GM21529 (cell line): ENCODE data around the gene ACOXL.
"Not testable (repeated sequence)": the region's sequence is repeated elsewhere in the genome, so short reads cannot be mapped to it uniquely, and the experiment has no call there.

Source experiments
- ATAC-seq: cut with Tn5 transposase; IDR thresholded peaks from one replicate; pipeline ENCODE4 v1.9.1; 2021; ENCODE audit not compliant: unreplicated experiment

The ACOXL gene

DNA sequence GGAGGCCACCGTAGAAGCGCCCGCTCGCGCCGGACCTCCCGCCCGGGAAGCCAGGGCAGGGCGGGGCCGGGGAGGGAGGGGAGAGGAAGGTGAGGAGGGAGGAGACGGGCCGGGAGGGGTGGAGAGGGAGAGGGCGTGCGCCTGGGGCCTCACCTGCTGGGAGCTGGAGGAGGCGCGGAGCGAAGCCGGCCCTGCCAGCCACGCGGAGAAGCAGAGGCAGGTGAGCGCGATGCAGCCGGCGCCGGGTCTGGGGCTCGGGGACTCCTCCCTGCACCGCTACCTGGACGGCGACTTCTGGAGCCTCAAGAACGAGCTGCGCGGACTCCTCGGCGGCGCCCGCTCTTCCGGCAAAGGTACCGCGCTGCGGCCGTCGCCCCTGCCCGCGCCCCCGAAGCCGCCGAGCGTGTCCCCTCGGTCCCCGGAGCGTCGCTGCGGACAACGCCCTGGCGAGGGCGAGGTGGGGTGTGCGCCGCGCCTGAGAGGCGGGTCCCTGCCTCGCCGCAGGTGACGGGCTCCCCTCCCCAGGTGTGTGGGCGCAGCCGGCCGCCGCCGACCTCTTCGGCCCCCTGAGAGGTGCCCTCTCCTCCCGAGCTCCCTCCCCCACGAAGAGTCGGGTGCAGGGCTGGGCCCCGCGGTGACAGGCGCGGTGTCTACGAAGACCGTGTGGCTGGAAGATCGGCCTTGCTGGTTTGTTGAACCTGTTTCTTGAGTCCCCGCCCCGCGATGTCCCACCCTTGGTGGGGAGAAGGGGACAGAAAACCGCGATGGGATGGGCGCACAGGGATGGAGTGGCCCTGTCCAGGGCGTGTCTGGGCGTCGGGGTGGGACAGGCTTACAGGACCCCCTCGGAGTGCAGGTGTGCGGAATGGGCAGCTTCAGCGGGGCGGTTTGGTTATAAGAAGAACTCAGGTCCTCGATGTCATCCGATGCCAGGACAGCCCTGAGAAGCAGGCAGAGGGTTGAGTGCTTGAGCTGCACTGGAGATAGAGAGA lies at the start of gene ACOXL:
TSS of gene ACOXL (plus strand) at position 152 of the 992 bp plus-strand sequence. CDS start 35,817 bp downstream, outside the sequence.
- no peak for ATAC-seq

DNA sequence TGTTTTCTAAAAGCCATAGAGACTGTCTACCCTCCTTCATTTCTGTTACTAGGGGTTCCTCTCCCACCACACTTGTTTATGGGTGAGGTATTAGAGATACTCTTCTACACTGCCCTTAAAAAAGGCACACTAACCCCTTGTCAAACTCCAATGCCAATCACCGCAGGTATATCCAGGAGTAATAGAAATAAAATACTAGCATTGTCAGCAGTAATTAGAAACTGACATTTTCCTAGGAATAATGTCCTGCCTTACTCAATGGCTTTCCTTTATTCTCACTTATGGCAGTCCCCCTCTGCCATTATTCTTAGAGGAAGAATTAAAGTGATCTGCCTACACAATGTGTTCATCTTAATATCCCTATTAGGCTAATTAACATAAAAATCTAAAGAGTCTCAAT lies 49.5 kb upstream of the ACOXL start:
- ATAC-seq: no peak

DNA sequence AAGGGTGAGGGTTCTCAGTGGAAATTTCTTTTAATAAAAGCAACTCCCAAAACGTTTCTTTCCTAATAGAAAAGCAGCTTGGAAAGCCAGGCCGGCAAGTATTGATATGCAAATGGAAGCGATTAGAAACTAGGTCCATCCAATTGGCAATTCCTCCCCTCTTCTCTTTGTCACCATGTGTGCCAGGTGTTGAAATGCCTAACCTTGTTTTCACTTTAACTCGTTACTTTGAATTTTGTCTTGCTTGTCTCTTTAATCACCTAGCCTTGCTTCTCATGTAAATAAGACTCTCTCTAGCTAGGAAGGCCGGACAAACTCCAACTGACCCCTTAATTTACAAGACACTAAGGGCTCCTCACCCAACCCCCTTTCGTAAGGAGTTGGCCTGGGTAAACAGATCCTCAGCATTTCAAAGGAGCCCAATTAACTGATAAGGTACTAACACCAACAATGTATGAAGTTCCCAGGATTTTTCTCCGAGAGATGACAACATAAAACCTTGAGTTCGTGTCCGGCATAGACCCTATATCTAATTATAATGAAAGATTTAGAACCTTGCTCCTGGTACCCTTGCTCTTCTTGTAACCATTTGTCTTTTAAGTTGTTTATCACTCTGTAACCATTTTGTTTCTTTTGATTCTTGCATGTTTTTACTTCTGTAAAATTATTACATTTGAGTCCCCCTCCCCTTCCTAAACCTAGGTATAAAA lies 44.4 kb upstream of the ACOXL start:
- not testable (repeated sequence) for ATAC-seq

DNA sequence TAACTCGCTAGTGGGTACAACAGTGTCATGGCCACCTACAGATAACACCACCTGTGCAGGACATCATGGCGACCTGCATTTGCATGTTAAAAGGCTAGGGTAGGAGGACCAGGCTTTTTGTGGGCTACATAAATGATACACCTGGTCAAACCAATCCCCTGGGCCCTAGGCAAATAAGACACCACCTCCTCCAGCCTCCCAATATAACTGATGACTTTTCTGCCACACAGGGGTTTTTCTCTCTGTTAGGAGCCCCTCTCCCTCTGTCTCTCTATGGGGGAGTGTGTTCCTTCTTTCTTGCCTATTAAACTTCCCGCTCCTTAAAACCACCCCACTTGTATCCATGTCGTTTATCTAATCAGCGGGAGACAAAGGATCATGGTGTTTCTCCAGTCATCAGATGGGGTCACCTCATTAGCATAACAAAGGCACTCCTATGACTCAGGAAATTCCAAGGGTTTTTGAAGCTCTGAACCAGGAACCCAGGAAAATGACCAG lies 43.7 kb upstream of the ACOXL start:
- no peak for ATAC-seq

DNA sequence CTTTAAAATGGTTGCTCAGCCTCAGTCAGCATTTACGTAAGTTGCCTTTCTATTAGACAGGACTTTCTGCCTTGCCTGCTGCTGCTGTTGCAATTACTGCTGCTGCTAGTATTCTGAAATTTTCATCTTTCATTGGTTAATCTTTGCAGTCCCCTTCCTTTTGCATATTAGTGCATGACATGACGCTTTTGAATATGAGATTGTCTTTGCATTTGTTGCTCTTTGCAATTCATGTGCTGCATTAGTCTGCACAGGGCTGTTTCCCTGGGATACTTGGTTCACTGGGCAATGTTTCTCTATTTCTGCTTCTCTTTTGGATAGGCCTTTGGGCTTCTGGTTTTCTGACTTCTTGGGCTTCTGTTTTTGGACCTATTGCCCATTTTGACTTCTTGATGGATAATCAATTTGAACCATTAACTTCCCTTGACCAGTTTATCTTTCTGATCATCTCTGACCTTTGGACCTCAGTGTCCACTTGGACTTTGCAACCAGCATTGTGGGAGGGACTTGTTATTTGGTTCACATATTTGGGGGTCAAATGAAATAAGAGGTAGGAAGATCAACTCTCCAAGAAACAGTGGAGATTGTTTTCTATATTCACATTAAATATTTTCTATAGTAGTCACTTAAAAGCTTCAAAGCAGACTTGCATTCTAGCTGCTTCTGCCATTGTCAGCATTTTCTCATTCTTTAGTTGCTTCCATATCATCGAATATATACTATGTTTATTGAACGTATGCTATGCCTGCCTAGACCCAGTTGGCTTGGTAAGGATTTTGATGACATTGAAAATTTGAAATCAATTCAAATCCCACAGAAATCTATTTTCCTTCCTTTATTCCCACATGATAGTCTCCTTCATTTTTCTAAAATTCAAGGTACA lies 42.0 kb upstream of the ACOXL start:
- no peak for ATAC-seq

DNA sequence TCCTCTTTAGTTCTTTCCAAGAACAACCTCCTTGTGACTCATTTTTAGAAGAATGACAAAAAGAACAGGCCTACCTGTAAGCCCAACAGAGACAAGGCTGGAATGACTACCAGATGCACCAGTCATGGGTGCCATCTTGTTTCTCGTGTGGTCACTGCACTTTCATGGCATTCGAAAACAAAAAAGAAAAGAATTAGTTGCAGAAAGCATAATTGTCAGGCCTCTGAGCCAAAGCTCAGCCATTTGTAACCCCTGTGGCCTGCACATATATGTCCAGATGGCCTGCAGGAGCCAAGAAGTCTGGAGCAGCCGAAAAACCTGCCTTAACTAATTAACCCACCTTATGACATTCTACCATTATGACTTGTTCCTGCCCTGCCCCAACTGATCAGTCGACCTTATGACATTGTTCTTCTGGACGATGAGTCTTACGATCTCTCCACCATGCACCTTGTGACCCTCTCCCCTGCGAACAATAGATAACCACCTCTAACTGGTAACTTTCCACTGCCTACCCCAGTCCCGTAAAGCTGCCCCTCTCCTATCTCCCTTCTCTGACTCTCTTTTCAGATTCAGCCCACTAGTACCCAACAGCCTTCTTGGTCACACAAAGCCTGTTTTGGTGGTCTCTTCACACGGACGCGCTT lies 40.6 kb upstream of the ACOXL start:
- no peak for ATAC-seq

DNA sequence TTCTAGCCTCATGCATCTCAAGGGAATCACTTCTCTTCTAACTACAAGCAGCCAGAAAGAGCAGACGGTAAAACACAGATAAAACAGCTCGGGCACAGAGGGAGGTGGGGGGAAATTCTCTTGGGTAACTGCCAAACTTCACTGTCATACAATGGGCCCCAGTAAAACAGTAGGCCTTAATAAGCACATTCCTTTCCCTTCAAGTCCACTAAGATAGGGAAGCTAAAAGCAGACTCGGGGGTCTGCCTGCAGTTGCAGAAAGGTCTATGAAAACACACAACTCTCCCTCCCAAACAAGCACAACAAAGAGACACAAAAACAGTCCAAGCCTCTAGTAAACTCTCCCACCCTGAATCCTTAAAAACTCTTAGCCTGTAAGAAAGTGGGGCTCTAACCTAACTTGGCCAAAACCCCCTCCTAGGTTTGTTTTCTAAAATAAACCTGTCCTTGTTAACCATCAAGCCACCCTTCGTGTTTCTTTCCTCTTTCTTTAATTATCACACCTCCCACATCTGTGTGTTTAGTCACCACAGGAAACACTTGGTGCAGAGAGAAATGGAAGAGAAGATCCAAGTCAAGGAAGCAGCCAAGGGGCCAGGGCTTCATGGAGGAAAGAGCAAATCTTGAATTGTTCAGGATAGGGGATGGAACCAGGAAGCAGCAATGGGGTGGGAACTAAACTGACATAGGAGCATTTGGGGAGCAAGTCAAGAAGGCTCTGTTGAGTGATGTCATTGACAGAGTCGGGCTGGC lies 37.1 kb upstream of the ACOXL start:
- ATAC-seq: not testable (repeated sequence)

DNA sequence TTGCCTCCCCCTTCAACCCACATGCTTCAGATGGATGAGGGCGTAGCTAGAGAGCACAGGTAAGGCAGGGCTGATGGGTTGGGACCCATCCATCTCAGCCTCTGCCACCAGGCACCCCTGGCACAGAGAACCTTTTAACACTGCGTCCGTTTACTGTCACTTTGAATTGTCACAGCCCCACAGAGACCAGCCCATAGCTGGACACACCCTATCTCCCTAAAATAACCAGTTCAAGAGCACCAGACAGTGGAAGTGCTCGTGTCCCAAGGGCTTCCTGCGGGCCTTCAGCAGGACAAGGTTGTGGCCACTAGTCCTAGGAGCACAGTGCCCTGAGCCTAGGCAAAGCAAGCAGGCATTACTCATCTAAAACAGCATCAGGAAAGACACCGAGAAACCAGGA lies 34.1 kb upstream of the ACOXL start:
- ATAC-seq: not testable (repeated sequence)

DNA sequence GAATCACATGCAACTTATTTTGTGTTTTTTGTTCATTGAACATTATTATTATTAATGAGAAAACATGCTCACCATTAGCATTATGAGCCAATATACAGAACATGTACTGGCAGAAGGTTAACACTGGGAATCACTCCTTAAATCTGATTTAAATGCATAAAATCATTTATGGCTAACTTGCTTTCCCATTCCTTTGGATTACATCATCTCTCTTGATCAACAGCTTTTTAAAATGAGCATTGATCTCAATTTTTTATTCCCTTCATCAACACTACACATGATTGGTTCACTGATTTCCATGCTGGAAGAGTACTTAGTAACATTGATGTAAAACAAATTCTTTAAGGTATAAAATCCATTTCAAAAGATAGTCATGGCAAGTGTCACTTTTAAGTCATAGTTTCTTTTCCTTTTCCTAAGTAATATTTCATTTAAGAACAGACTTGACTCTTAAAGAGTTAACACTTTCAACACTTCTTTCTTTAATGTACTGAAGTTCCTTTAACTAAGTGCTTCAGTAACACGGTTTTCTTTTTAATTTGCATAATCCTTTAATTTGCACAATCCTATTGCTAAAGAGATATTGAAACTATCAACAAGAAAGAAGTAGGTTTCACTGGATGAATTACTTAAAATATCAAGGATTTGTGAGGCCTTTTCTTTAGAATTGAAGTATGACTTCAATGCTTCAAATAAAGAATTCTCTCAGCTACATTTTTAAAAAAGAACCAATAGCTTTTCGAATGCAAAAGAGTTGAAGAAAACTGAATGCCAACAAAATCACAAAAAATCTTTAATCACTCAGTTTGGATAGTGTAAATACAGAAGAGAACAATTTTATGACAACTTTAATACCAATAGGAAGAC lies 29.6 kb upstream of the ACOXL start:
- no peak for ATAC-seq

DNA sequence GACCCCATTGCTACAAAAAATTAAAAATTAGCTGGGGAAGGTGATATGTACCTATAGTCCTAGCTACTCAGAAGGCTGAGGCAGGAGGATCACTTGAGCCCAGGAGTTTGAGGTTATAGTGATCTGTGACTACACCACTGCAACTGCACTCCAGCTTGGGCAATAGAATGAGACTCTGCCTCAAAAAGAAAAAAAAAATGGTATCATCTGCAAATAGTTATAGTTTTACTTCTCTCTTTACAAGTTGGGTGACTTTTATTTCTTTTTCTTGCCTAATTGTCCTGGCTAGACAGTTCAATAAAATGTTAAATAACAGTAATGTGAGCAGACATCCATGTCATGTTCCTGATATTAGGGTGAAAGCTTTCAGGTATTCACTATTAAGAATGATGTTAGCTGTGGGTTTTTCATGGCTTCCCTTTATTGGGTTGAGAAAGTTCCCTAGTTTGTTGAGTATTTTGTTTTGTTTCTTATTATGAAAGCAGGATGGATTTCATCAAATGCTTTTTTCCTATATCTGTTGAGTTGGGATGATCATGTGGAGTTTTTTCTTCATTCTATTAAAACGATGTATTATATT lies 24.9 kb upstream of the ACOXL start:
- ATAC-seq: no peak

DNA sequence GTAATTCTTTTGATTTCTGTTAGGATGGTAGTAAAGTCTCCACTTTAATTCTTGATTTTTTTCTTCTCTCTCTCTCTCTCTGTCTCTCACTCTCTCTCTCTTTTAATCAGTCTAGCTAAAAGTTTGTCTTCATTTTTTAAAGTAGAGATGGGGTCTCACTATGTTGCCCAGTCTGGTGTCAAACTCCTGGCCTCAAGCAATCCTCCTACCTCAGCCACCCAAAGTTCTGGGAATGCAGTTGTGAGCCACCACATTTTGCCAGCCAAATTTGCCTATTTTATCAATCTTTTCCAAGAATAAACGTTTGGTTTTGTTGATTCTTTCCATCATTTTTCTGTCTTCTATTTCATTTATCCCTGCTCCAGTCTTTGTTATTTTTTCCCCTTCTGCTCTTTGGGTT lies 23.9 kb upstream of the ACOXL start:
- ATAC-seq: no peak

DNA sequence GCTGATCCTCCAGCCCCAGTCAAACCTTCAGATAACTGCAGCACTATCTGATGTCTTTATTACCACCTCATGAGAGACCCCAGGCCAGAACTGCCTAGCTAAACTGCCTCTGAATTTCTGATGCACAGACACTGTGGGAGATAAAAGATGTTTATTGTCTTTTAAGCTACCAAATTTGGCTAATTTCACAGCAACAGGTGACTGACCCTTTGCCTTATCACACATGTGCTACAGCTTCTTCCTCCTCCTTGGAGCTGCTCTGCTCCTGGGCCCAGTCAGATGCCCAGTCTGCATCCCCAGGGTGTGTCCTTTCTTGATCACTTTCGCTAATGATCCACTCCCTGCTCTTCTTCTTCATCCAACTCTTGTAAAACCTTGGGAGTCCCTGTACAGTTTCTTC lies 19.6 kb upstream of the ACOXL start:
- no peak for ATAC-seq

DNA sequence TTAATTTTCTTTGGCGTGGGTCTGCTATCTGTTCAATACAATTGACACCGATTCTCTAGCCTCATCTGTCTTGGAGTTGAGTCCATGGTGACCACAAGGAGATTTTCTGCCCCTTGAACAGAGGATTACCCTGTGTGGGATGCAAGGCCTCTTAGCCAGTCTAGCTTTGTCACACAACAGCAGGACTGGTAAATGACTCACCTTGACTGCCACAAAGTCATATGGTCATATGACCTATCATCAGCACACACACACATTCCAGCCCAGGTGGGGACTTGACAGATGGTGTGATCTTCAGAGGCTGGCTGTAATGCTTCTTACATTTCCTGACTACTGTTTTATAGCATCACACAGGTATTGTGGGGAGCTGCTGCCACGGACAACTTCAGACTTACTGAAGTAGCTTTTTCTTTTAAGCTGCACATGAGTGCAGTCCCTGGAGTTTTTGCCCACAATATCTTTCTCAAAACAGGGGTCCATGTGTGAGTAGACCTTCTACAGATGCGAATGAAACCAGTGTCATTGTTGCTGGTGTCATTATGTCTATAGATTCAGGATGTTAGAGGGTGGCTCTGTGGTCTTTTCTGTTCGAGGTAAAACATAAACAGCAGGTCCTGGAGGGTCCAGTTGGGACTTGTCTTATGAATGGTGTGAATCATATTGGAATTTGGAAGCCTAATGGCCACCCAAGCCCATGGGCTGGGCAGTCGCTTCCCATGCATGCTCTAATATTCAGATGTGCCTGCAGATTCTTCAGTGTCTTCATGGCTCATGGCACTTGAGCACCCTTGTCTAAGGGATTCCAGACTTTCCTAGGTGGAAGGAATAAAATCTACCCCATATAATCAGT lies 18.6 kb upstream of the ACOXL start:
- no peak for ATAC-seq

DNA sequence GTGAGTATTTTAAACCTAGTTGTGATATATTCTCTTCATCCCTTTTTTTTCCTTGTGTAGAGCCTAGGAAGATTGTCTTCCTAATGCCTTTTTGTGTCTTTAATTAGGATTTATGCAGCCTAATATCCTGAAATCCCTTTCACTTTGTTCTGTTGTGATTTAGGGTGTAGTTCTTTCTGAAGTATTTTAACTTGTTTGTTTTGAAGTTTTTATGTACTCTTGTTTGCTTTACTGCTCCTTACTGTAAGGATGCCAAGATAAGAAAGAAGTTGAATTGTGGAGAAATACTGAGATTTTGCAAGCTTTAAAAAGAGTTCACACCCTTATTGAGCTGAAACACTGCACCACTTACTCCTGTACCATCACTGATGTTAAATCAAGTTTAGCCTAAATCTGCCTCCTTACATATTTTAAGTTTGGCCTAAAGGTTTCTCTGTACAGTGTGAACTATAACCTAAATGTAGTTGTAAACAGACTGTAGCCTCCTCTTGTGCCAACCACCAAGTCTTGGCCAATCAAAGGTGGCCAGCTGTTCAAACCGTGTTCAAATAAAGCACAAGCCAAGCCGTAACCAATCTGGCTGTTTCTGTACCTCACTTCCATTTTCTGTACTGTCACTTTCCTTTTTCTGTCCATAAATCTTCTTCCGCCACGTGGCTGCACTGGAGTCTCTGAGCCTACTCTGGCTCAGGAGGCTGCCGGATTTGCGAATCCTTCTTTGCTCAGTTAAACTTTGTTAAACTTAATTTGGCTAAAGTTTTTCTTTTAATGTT lies 17.7 kb upstream of the ACOXL start:
- no peak for ATAC-seq

DNA sequence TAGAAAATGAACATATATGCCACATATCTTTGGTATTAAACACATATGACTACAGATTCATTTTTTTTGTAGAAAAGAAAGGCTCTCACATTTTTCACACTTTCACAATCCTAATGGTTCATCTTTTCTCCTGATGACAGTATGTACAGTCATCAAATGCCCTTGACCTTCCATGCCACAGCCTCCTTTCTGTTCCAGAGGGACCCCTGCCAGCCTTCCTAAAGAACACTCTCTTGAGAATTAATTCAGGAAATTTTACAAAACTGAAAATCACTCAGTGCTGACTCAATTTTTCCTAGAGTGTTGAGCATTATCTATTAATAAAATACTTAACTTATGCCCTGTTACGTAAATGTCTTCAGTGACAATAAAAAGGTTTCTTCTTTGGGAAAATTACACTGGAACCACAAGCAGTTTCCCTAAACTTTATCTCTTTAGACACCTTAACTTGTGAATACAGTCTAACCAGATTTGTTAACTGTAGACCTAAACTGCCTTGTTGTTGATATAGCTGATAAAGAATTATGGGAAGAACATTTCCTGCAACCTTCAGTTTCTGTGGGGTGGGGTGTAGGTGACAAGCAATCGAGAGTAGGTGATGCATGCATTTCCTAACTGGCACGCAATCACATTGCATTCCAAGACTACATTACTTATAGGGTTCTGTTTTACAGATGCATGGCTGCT lies 15.3 kb upstream of the ACOXL start:
- no peak for ATAC-seq

DNA sequence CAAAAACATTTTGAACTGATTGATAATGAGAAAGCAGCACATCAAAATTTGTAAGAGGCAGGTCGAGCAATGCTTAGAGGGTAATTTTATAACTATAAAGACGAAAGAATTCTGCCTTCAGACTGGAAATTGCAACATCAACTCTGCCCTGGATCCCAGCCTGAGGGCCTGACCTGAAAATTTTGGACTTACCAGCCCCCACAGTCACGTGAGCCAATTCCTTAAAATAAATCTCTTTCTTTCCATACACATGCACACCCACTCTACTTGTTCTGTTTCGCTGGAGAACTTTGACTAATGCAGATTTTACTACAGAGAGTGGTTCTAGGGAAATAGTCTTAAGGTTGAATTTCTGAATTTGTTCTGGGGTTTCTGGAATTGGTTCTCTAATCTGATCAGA lies 14.6 kb upstream of the ACOXL start:
- no peak for ATAC-seq
